ENCODE results near the gene NHSL2.

GRCh38 chrX:72143609-72143907, 232.9 kb downstream of the NHSL2 start:
- TF ChIP-seq CTCF (IDR thresholded peaks at IDR 0.05 in 8 of 11, conservative IDR thresholded peaks at IDR 0.05 in 3 of 11): no peak
- no peak for TF ChIP-seq POLR2A (IDR thresholded peaks at IDR 0.05)

All from spleen (tissue), 7 donors.